ENCODE data around the gene ADRA2A. TPM values are rescaled to one million over a fixed set of nuclear protein-coding genes. Genes with fewer than 3 reads are reported as not detected.

ADRA2A gene
- total RNA-seq, 4 donors from 2014 or later, result 2.3 to 5.6 (median 4.5) TPM

GRCh38 chr10:111076191-111076681 lies 593 bp upstream of the ADRA2A start:
- no peak for TF ChIP-seq POLR2AphosphoS5 (IDR thresholded peaks at IDR 0.05)
- TF ChIP-seq, protein P1, sequence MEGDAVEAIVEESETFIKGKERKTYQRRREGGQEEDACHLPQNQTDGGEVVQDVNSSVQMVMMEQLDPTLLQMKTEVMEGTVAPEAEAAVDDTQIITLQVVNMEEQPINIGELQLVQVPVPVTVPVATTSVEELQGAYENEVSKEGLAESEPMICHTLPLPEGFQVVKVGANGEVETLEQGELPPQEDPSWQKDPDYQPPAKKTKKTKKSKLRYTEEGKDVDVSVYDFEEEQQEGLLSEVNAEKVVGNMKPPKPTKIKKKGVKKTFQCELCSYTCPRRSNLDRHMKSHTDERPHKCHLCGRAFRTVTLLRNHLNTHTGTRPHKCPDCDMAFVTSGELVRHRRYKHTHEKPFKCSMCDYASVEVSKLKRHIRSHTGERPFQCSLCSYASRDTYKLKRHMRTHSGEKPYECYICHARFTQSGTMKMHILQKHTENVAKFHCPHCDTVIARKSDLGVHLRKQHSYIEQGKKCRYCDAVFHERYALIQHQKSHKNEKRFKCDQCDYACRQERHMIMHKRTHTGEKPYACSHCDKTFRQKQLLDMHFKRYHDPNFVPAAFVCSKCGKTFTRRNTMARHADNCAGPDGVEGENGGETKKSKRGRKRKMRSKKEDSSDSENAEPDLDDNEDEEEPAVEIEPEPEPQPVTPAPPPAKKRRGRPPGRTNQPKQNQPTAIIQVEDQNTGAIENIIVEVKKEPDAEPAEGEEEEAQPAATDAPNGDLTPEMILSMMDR (IDR thresholded peaks at IDR 0.05), result peak in 1 of 2 donors; percentile 69
- Histone ChIP-seq H3K4me1 (peaks cover 32% of the 10 kb centered on the region), H3K36me3 (no peaks in the 10 kb centered on the region), H3K27me3 (peaks cover 76% of the 10 kb centered on the region), H3K4me3 (peak overlapping the region; percentile 56), H3K9me3 (no peaks in the 10 kb centered on the region), H3K27ac (no peak overlapping the region)
- no peak for DNase-seq (ENCODE audit: low spot score in 2 of 2)
- WGBS, result 1% methylated on average over 31 of the region's 39 CpGs

DNA sequence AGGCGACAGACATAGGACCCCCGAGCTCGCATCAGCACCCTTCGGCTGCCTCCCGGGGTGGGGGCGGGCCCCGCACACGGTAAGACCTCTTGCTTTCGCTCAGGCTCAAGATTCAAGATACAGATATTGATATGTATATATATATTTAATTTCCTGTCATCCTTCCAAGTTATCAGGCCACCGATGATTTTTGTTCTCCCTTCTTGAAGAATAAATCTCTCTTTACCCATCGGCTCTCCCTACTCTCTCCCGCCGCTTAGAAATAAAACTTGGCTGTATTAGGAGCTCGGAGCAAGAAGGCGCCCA lies 603 bp downstream of the ADRA2A start:
- TF ChIP-seq POLR2A (IDR thresholded peaks at IDR 0.05) (no peak), EP300 (IDR thresholded peaks at IDR 0.05) (no peak), POLR2AphosphoS5 (IDR thresholded peaks at IDR 0.05) (no peak)
- TF ChIP-seq, protein P1 (IDR thresholded peaks at IDR 0.05), result no peak
- Histone ChIP-seq H3K4me1 (peaks cover 32% of the 10 kb centered on the region), H3K4me3 (peak overlapping the region; percentile 56), H3K27ac (no peak overlapping the region), H3K36me3 (no peaks in the 10 kb centered on the region), H3K9me3 (no peaks in the 10 kb centered on the region), H3K27me3 (peaks cover 67% of the 10 kb centered on the region)
- WGBS, result 3% methylated on average over 8 of the region's 15 CpGs
- no peak for DNase-seq (ENCODE audit: low spot score in 2 of 2)

DNA sequence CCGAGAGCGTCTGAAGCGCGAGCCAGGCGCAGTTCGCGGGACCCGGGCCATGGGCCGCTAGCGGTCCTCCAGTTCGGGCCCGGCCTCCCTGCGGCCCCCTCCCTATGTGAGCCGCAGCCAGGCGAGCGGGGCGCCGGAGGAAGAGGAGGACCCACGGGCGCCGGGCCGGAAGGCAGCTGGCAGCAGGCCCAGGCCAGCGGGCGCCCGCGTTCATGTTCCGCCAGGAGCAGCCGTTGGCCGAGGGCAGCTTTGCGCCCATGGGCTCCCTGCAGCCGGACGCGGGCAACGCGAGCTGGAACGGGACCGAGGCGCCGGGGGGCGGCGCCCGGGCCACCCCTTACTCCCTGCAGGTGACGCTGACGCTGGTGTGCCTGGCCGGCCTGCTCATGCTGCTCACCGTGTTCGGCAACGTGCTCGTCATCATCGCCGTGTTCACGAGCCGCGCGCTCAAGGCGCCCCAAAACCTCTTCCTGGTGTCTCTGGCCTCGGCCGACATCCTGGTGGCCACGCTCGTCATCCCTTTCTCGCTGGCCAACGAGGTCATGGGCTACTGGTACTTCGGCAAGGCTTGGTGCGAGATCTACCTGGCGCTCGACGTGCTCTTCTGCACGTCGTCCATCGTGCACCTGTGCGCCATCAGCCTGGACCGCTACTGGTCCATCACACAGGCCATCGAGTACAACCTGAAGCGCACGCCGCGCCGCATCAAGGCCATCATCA lies 1.1 kb downstream of the ADRA2A start:
- DNase-seq (ENCODE audit: low spot score in 2 of 2), result no peak
- H3K9me3 ChIP-seq, result no peaks in the 10 kb centered on the region
- no peak for TF ChIP-seq EP300 (IDR thresholded peaks at IDR 0.05)
- TF ChIP-seq, protein P1 (IDR thresholded peaks at IDR 0.05), result no peak
- TF ChIP-seq POLR2AphosphoS5 (IDR thresholded peaks at IDR 0.05), result no peak
- TF ChIP-seq POLR2A (IDR thresholded peaks at IDR 0.05), result no peak
- H3K4me3 ChIP-seq, result peak overlapping the region; percentile 56
- peaks cover 64% of the 10 kb centered on the region for H3K27me3 ChIP-seq
- no peaks in the 10 kb centered on the region for H3K36me3 ChIP-seq
- H3K4me1 ChIP-seq, result peaks cover 32% of the 10 kb centered on the region
- no peak overlapping the region for H3K27ac ChIP-seq
- WGBS, result 29% methylated on average over 42 of the region's 78 CpGs

- H3K27me3 ChIP-seq, result peaks cover 58% of the 10 kb centered on the region
- no peak for TF ChIP-seq POLR2A (IDR thresholded peaks at IDR 0.05)
Observed at GRCh38 chr10:111078505-111079185, 1.8 kb downstream of the ADRA2A start.

DNA sequence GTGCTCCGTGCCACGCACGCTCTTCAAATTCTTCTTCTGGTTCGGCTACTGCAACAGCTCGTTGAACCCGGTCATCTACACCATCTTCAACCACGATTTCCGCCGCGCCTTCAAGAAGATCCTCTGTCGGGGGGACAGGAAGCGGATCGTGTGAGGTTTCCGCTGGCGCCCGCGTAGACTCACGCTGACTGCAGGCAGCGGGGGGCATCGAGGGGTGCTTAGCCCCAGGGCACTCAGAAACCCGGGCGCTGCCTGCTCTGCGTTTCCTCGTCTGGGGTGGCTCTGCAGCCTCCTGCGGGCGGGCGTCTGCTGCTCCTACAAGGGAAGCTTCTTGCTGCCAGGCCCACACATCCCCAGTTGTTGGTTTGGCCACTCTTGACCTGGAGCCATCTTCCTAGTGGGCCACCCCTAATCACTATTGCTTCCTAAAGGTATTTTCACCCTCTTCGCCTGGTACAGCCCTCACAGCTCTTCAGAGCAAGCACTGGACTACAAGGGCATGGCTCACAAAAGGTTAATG lies 2.5 kb downstream of the ADRA2A start:
- Histone ChIP-seq H3K27ac (no peak overlapping the region), H3K4me1 (peaks cover 32% of the 10 kb centered on the region), H3K4me3 (peak overlapping the region; percentile 56), H3K9me3 (no peaks in the 10 kb centered on the region), H3K27me3 (peaks cover 53% of the 10 kb centered on the region), H3K36me3 (no peaks in the 10 kb centered on the region)
- TF ChIP-seq, protein P1 (IDR thresholded peaks at IDR 0.05), result no peak
- TF ChIP-seq POLR2A (IDR thresholded peaks at IDR 0.05) (no peak), POLR2AphosphoS5 (IDR thresholded peaks at IDR 0.05) (no peak), EP300 (IDR thresholded peaks at IDR 0.05) (no peak)
- 91% methylated on average over 27 of the region's 28 CpGs for WGBS
- DNase-seq (ENCODE audit: low spot score in 2 of 2), result no peak

More at GRCh38 chr10:111078505-111079185, 1.8 kb downstream of the ADRA2A start:
- peak overlapping the region; percentile 56 for H3K4me3 ChIP-seq
- 36% methylated on average over 31 of the region's 104 CpGs for WGBS
- H3K27ac ChIP-seq, result no peak overlapping the region
- H3K4me1 ChIP-seq, result peaks cover 32% of the 10 kb centered on the region
- H3K36me3 ChIP-seq, result no peaks in the 10 kb centered on the region
- DNase-seq (ENCODE audit: low spot score in 2 of 2), result no peak
- no peaks in the 10 kb centered on the region for H3K9me3 ChIP-seq
